A673 (cell line): ENCODE results near the gene FAM83D. TPM values are rescaled to one million over a fixed set of nuclear protein-coding genes. Genes with fewer than 3 reads are reported as not detected.

ENCODE experiments used
- BruUV-seq: library from RNA; stranded (reverse); fragments of 400-500 nt; replicated peaks from 2 replicates; lab custom pipeline; 2021; lab: Mats Ljungman, UMichigan
- CTCF ChIA-PET: fragments of 300-600 bp; sonication (Branson Sonifier 250); formaldehyde crosslinking; loops from one replicate; lab custom pipeline; 2022; ENCODE audit warnings: antibody characterized with exemption; lab: Charles Lee
- POLR2A ChIA-PET: fragments of 300-600 bp; sonication (Branson Sonifier 250); formaldehyde crosslinking; loops from one replicate; lab custom pipeline; 2022; ENCODE audit warnings: antibody characterized with exemption; ENCODE audit not compliant: low non-redundant PET; lab: Charles Lee
- DNase-seq: peaks from one replicate; pipeline ENCODE4 v3.0.0-alpha.2; 2015; ENCODE audit warnings: low spot score
- H3K27ac ChIP-seq: fragments of 200-600 bp; sonication (generic); 2 replicates; pipeline ENCODE4 v1.5.1; 2016; ENCODE audit warnings: mixed run types, low read depth, mild to moderate bottlenecking, mixed read lengths, antibody characterized with exemption, low read length; ENCODE audit not compliant: poor library complexity, severe bottlenecking
- H3K27me3 ChIP-seq: fragments of 200-600 bp; sonication (generic); replicated peaks from 2 replicates; pipeline ENCODE4 v1.6.1; 2017; ENCODE audit warnings: mixed run types, low read depth, mild to moderate bottlenecking, mixed read lengths, antibody characterized with exemption, low read length; ENCODE audit not compliant: insufficient read depth, poor library complexity
- H3K36me3 ChIP-seq: fragments of 200-600 bp; sonication (generic); 2 replicates; pipeline ENCODE4 v1.6.1; 2016; ENCODE audit warnings: mixed run types, mild to moderate bottlenecking, mixed read lengths, antibody characterized with exemption, low read length; ENCODE audit not compliant: insufficient read depth, poor library complexity, severe bottlenecking
- H3K4me1 ChIP-seq: fragments of 200-600 bp; sonication (generic); 2 replicates; pipeline ENCODE4 v1.6.1; 2017; ENCODE audit warnings: mixed run types, mild to moderate bottlenecking, mixed read lengths, antibody characterized with exemption, low read length; ENCODE audit not compliant: insufficient read depth, poor library complexity, severe bottlenecking
- H3K4me3 ChIP-seq: fragments of 200-600 bp; sonication (generic); 2 replicates; pipeline ENCODE4 v1.5.1; 2016; ENCODE audit warnings: low read depth, mixed run types, mild to moderate bottlenecking, mixed read lengths, low read length; ENCODE audit not compliant: poor library complexity, severe bottlenecking
- H3K9me3 ChIP-seq: fragments of 200-600 bp; sonication (generic); 2 replicates; pipeline ENCODE4 v1.6.1; 2016; ENCODE audit warnings: mixed run types, low read depth, mild to moderate bottlenecking, mixed read lengths, antibody characterized with exemption, low read length; ENCODE audit not compliant: poor library complexity, severe bottlenecking
- EZH2 ChIP-seq: fragments of 200-600 bp; sonication (generic); IDR thresholded peaks from 2 replicates; pipeline ENCODE4 v1.6.1; 2017; ENCODE audit warnings: borderline replicate concordance, low read depth, mild to moderate bottlenecking, mixed read lengths, antibody characterized with exemption, low read length; ENCODE audit not compliant: poor library complexity, severe bottlenecking
- intact Hi-C: fragments of 100-400 bp; cut with micrococcal nuclease; formaldehyde crosslinking; loops from one replicate; pipeline ENCODE4 v1.10.0; 2022; ENCODE audit not compliant: unreplicated experiment
- total RNA-seq: library from RNA; stranded (reverse); gene quantifications from 2 replicates; pipeline ENCODE4 v1.2.3, GENCODE V29; 2021
- TF ChIP-seq, protein P1 (sequence below): fragments of 300-800, 200-600 bp; sonication (generic); conservative IDR thresholded peaks from 2 replicates; pipeline ENCODE4 v1.5.1; 2017; ENCODE audit warnings: low read depth, mild to moderate bottlenecking, antibody characterized with exemption, low read length, moderate library complexity, mixed read lengths

Gene FAM83D
- total RNA-seq, 1 experiment from 2014 or later = 74.0 TPM

DNA sequence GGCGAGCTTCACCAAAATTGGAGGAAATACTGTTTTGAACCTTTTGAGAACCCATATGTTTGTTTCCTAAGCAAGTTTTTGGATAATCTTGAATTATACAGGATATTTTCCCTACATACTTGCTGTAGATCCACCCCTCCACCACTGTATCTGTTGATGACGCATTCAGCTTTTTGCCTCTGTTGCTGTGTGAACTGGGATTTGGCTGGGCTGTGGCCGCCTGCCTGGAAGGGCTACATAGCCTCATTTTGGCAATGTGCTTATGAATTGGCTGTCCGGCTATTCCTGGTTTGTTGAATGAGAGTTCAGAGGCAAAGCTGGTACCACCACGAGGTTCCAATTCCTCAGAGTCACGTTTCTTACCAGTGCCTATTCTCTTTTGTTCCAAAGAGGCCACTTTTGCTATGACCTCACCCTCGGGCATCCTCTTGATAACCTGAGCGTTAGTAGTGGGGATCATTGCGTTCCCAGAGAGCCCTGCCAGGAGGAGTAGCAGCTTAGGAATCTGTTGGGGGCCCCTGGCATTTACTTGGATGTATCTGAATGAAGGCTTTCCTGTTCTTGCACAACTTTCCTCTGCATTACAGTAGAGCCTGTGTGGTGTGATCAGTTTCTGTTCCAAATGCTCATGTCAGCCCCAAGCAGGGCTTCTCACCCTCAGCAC, 6.4 kb downstream of the FAM83D start:
- intact Hi-C loops = no loop called here
- Histone ChIP-seq H3K27ac (peak overlapping the region; percentile 10), H3K27me3 (no peaks in the 10 kb centered on the region), H3K36me3 (peaks cover 41% of the 10 kb centered on the region), H3K9me3 (no peaks in the 10 kb centered on the region), H3K4me1 (peaks cover 9% of the 10 kb centered on the region), H3K4me3 (no peak overlapping the region)
- CTCF ChIA-PET = no interaction called here
- no TSS peak for BruUV-seq
- TF ChIP-seq, protein P1, sequence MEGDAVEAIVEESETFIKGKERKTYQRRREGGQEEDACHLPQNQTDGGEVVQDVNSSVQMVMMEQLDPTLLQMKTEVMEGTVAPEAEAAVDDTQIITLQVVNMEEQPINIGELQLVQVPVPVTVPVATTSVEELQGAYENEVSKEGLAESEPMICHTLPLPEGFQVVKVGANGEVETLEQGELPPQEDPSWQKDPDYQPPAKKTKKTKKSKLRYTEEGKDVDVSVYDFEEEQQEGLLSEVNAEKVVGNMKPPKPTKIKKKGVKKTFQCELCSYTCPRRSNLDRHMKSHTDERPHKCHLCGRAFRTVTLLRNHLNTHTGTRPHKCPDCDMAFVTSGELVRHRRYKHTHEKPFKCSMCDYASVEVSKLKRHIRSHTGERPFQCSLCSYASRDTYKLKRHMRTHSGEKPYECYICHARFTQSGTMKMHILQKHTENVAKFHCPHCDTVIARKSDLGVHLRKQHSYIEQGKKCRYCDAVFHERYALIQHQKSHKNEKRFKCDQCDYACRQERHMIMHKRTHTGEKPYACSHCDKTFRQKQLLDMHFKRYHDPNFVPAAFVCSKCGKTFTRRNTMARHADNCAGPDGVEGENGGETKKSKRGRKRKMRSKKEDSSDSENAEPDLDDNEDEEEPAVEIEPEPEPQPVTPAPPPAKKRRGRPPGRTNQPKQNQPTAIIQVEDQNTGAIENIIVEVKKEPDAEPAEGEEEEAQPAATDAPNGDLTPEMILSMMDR = no peak
- TF ChIP-seq EZH2 = no peak
- POLR2A ChIA-PET = interaction anchor here (0.6 kb wide), 1 partner anchor 15 kb away, joined by 3 read pairs; no protein-coding TSS in a partner anchor
- DNase-seq = no peak

DNA sequence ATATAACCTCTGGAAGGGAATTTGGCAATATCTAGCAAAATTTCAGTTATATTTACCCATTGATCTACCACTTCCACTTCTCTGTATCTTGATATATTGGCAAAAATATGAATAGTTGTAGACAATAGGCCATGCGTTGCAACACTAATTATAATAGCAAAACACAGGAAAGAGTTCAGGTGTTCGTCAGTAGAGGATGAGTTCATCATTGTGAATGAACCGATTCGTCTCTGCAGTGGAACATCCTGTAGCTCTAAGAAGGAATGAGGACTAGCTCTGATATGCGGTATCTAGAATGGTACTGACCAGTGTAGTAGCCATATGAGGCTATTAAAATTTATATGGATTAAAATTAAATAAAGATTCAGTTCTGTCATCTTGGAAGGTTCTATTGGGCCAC, 8.3 kb downstream of the FAM83D start:
- TF ChIP-seq EZH2 = no peak
- TF ChIP-seq, protein P1 = no peak
- peaks cover 51% of the 10 kb centered on the region for H3K36me3 ChIP-seq
- no peak for DNase-seq
- CTCF ChIA-PET = no interaction called here
- POLR2A ChIA-PET = interaction anchor here (0.6 to 0.8 kb wide), 2 partner anchors 68 to 1186 kb away, joined by 6 read pairs; no protein-coding TSS in a partner anchor
- H3K27me3 ChIP-seq = no peaks in the 10 kb centered on the region
- H3K4me1 ChIP-seq = peaks cover 2% of the 10 kb centered on the region
- H3K4me3 ChIP-seq = no peak overlapping the region
- H3K27ac ChIP-seq = no peak overlapping the region
- BruUV-seq = no TSS peak
- intact Hi-C loops = no loop called here
- no peaks in the 10 kb centered on the region for H3K9me3 ChIP-seq

DNA sequence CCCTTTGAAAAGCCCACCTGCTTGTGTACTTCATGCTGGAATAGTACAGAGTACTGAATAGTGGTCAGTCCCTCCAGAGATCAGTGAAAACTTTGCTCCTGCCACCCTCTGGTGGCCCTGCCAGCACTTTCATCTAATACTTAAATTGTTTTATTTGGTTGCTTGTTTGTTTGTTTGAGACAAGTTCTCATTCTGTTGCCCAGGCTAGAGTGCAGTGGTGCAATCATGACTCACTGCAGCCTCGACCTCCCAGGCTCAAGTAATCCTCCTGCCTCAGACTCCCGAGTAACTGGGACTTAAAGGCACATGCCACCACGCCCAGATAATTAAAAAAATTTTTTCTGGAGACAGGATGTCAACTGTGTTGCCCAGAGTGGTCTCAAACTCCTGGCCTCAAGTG, 9.1 kb downstream of the FAM83D start:
- Histone ChIP-seq H3K4me3 (no peak overlapping the region), H3K36me3 (peaks cover 50% of the 10 kb centered on the region), H3K27me3 (no peaks in the 10 kb centered on the region), H3K9me3 (no peaks in the 10 kb centered on the region), H3K27ac (no peak overlapping the region), H3K4me1 (peaks cover 5% of the 10 kb centered on the region)
- no peak for DNase-seq
- CTCF ChIA-PET = no interaction called here
- POLR2A ChIA-PET = no interaction called here
- BruUV-seq = no TSS peak
- TF ChIP-seq, protein P1 = no peak
- TF ChIP-seq EZH2 = no peak
- intact Hi-C loops = no loop called here
